Ovary (tissue), 3 donors: ENCODE measurements around the gene FRMD5.

Experiments
- EP300 ChIP-seq: sonication (generic); formaldehyde crosslinking; IDR thresholded peaks from one replicate; pipeline ENCODE4 v1.6.1; 2017; ENCODE audit warnings: antibody characterized with exemption
- POLR2A ChIP-seq: fragments of 450-650 bp; IDR thresholded peaks from one replicate; pipeline ENCODE4 v1.6.1; 2017; ENCODE audit warnings: antibody characterized with exemption, mild to moderate bottlenecking, moderate library complexity
- TF ChIP-seq, protein P1 (sequence below), 3 donors: fragments of 450-650 bp in 2 of 3; fragments of 200-600 bp in 1 of 3; IDR thresholded peaks; one replicate each; pipeline versions ENCODE4 v1.5.1 to v1.8.0; 2016 to 2022; ENCODE audit warnings: antibody characterized with exemption in 3 of 3, mild to moderate bottlenecking in 1 of 3
- donor health status: DM: no; HTN: no; CAD: no.

DNA sequence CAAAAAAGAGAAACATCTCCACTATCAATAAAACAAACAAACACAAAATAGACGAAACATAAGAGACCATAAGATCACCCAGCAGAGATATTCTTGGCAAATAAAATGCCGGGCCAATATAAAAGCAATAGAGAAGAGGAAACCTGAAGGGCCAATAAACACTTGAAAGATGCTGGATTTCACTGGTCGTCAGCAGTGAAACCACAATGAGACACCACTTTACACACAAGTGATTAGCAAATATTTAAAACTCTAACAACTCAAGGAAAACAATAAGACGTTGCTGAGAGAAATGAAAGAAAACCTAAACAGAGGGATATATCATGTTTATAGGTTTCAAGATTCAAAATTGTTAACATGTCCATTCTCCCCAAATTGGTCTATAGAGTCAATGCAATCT is 219.7 kb downstream of the FRMD5 start:
- TF ChIP-seq, protein P1, sequence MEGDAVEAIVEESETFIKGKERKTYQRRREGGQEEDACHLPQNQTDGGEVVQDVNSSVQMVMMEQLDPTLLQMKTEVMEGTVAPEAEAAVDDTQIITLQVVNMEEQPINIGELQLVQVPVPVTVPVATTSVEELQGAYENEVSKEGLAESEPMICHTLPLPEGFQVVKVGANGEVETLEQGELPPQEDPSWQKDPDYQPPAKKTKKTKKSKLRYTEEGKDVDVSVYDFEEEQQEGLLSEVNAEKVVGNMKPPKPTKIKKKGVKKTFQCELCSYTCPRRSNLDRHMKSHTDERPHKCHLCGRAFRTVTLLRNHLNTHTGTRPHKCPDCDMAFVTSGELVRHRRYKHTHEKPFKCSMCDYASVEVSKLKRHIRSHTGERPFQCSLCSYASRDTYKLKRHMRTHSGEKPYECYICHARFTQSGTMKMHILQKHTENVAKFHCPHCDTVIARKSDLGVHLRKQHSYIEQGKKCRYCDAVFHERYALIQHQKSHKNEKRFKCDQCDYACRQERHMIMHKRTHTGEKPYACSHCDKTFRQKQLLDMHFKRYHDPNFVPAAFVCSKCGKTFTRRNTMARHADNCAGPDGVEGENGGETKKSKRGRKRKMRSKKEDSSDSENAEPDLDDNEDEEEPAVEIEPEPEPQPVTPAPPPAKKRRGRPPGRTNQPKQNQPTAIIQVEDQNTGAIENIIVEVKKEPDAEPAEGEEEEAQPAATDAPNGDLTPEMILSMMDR (IDR thresholded peaks at IDR 0.05), result no peak
- TF ChIP-seq POLR2A (no peak), EP300 (no peak)
